ENCODE results near the gene ATXN1.

The ATXN1 gene

GRCh38 chr6:16722630-16723029, 38.6 kb downstream of the ATXN1 start:
- ChIA-PET POLR2A (interaction anchor here (1.3 kb wide), 1 partner anchor 41 kb away, joined by 6 read pairs; no protein-coding TSS in a partner anchor), CTCF (interaction anchor here (0.6 to 6.9 kb wide), 11 partner anchors 9 to 391 kb away, joined by 3 to 66 read pairs (median 4); partner anchors contain the start of gene ATXN1)
- H3K9me3 ChIP-seq (ENCODE audit: control insufficient read depth, insufficient read depth, low read depth, low read length) = no peaks in the 10 kb centered on the region
- no peaks in the 10 kb centered on the region for H3K36me3 ChIP-seq (ENCODE audit: control insufficient read depth in 2 of 2, insufficient read depth in 1 of 2, low read length in 2 of 2)
- H3K4me3 ChIP-seq (ENCODE audit: low read depth, low read length) = no peak overlapping the region
- no peak overlapping the region for H3K27ac ChIP-seq (ENCODE audit: extremely low read depth, low read depth, low read length)
- H3K4me1 ChIP-seq (ENCODE audit: control insufficient read depth, insufficient read depth, low read length) = peaks cover 64% of the 10 kb centered on the region
- no peak for TF ChIP-seq ZNF626 (tag by site-specific recombination; IDR thresholded peaks at IDR 0.05)
- TF ChIP-seq ZNF558 (tag by site-specific recombination; IDR thresholded peaks at IDR 0.05) = no peak
- TF ChIP-seq ZNF214 (tag by site-specific recombination; IDR thresholded peaks at IDR 0.05; ENCODE audit: borderline replicate concordance) = no peak
- TF ChIP-seq TSHZ1 (tag by site-specific recombination; IDR thresholded peaks at IDR 0.05; ENCODE audit: borderline replicate concordance) = no peak
- peak; percentile 80 for TF ChIP-seq SCRT2 (tag by site-specific recombination; IDR thresholded peaks at IDR 0.05)

- H3K36me3 ChIP-seq (ENCODE audit: control insufficient read depth in 2 of 2, insufficient read depth in 1 of 2, low read length in 2 of 2) = peaks cover 0 to 4% of the 10 kb centered on the region in 2 experiments; a peak in 1 of 3 replicates
- CTCF ChIA-PET = interaction anchor here (0.6 to 6.9 kb wide), 10 partner anchors 9 to 389 kb away, joined by 3 to 66 read pairs (median 4); partner anchors contain the start of gene ATXN1
- H3K9me3 ChIP-seq (ENCODE audit: control insufficient read depth, insufficient read depth, low read depth, low read length) = no peaks in the 10 kb centered on the region
- POLR2A ChIA-PET = interaction anchor here (1.3 kb wide), 1 partner anchor 41 kb away, joined by 6 read pairs; no protein-coding TSS in a partner anchor
- H3K4me1 ChIP-seq (ENCODE audit: control insufficient read depth, insufficient read depth, low read length) = peaks cover 60% of the 10 kb centered on the region
- H3K4me3 ChIP-seq (ENCODE audit: low read depth, low read length) = no peak overlapping the region
- peak overlapping the region; percentile 17; the same call in 1 of the 2 replicates for H3K27ac ChIP-seq (ENCODE audit: extremely low read depth, low read depth, low read length)
- TF ChIP-seq MYNN (tag by site-specific recombination; IDR thresholded peaks at IDR 0.05; ENCODE audit: borderline replicate concordance) (no peak), ZXDB (tag by site-specific recombination; IDR thresholded peaks at IDR 0.05) (peak; percentile 91), ZNF449 (tag by site-specific recombination; IDR thresholded peaks at IDR 0.05) (no peak), ZNF510 (tag by site-specific recombination; IDR thresholded peaks at IDR 0.05; ENCODE audit: insufficient replicate concordance) (peak; percentile 27), HIC1 (tag by site-specific recombination; IDR thresholded peaks at IDR 0.05) (peak; percentile 84; the same call in 1 of the 2 replicates), ZNF221 (tag by site-specific recombination; IDR thresholded peaks at IDR 0.05; ENCODE audit: borderline replicate concordance) (no peak), ZNF473 (tag by site-specific recombination; IDR thresholded peaks at IDR 0.05) (no peak), ZNF391 (tag by site-specific recombination; IDR thresholded peaks at IDR 0.05; ENCODE audit: borderline replicate concordance, low read depth) (peak; percentile 64; the same call in 1 of the 2 replicates), ZNF148 (tag by site-specific recombination; IDR thresholded peaks at IDR 0.05; ENCODE audit: borderline replicate concordance) (no peak), TSHZ1 (tag by site-specific recombination; IDR thresholded peaks at IDR 0.05; ENCODE audit: borderline replicate concordance) (peak; percentile 74; the same call in 1 of the 2 replicates), ZNF214 (tag by site-specific recombination; IDR thresholded peaks at IDR 0.05; ENCODE audit: borderline replicate concordance) (no peak), ZNF394 (tag by site-specific recombination; IDR thresholded peaks at IDR 0.05; ENCODE audit: borderline replicate concordance) (0 out of 2 replicates have a peak, but pooled peaks have one; percentile 44), TCF7L2 (IDR thresholded peaks at IDR 0.05; ENCODE audit: borderline replicate concordance, low read depth, low read length) (peak; percentile 76; the same call in 1 of the 2 replicates), ZNF645 (tag by site-specific recombination; IDR thresholded peaks at IDR 0.05) (no peak)
Observed at GRCh38 chr6:16721977-16722376, 39.3 kb downstream of the ATXN1 start.
